ENCODE measurements around the gene ZNF423.

Gene ZNF423

GRCh38 chr16:49463529-49463928 is 392.4 kb downstream of the ZNF423 start:
- DNase-seq, result peak; percentile 77

GRCh38 chr16:49462989-49463371 is 392.9 kb downstream of the ZNF423 start:
- no peak for DNase-seq

- no peak for DNase-seq
Observed at GRCh38 chr16:49462362-49462988, 393.4 kb downstream of the ZNF423 start.

- no peak for DNase-seq
Observed at GRCh38 chr16:49461517-49461951, 394.4 kb downstream of the ZNF423 start.

- DNase-seq, result no peak
Observed at GRCh38 chr16:49460786-49461470, 395.0 kb downstream of the ZNF423 start.

GRCh38 chr16:49459953-49460735 is 395.8 kb downstream of the ZNF423 start:
- no peak for DNase-seq

- DNase-seq, result no peak
Observed at GRCh38 chr16:49458656-49459445, 397.1 kb downstream of the ZNF423 start.

GRCh38 chr16:49458243-49458642 is 397.7 kb downstream of the ZNF423 start:
- DNase-seq, result no peak

- no peak for DNase-seq
Observed at GRCh38 chr16:49457196-49457595, 398.7 kb downstream of the ZNF423 start.

- no peak for DNase-seq
Observed at GRCh38 chr16:49456763-49457162, 399.1 kb downstream of the ZNF423 start.

GRCh38 chr16:49455991-49456745 is 399.7 kb downstream of the ZNF423 start:
- DNase-seq, result no peak

GRCh38 chr16:49455181-49455990 is 400.5 kb downstream of the ZNF423 start:
- no peak for DNase-seq

- no peak for DNase-seq
Observed at GRCh38 chr16:49454426-49455180, 401.3 kb downstream of the ZNF423 start.

GRCh38 chr16:49453983-49454382 is 401.9 kb downstream of the ZNF423 start:
- DNase-seq, result no peak

- no peak for DNase-seq
Observed at GRCh38 chr16:49453021-49453420, 402.9 kb downstream of the ZNF423 start.

GRCh38 chr16:49452578-49452977 is 403.3 kb downstream of the ZNF423 start:
- DNase-seq, result no peak

GRCh38 chr16:49452108-49452507 is 403.8 kb downstream of the ZNF423 start:
- no peak for DNase-seq

- DNase-seq, result no peak
Observed at GRCh38 chr16:49446805-49447204, 409.1 kb downstream of the ZNF423 start.

- DNase-seq, result no peak
Observed at GRCh38 chr16:49443576-49443975, 412.3 kb downstream of the ZNF423 start.

GRCh38 chr16:49442805-49443204 is 413.1 kb downstream of the ZNF423 start:
- DNase-seq, result no peak

GRCh38 chr16:49441366-49441780 is 414.5 kb downstream of the ZNF423 start:
- peak; percentile 72 for DNase-seq

All from stimulated activated CD4-positive, alpha-beta T cell treated with anti-CD3 and anti-CD28 coated beads, Interleukin-15, amount 100 ng/mL, for 24 hours (primary cell).